Activated T-cell treated with anti-CD3 and anti-CD28 coated beads for 1 hour (primary cell): Measurements from ENCODE around the gene EIF4ENIF1.
"Not testable (repeated sequence)": the region's sequence is repeated elsewhere in the genome, so short reads cannot be mapped to it uniquely, and the experiment has no call there.

Source experiments
- DNase-seq: peaks from one replicate; pipeline ENCODE4 v3.0.0-alpha.2; 2020; ENCODE audit warnings: low read depth

EIF4ENIF1 gene, protein sequence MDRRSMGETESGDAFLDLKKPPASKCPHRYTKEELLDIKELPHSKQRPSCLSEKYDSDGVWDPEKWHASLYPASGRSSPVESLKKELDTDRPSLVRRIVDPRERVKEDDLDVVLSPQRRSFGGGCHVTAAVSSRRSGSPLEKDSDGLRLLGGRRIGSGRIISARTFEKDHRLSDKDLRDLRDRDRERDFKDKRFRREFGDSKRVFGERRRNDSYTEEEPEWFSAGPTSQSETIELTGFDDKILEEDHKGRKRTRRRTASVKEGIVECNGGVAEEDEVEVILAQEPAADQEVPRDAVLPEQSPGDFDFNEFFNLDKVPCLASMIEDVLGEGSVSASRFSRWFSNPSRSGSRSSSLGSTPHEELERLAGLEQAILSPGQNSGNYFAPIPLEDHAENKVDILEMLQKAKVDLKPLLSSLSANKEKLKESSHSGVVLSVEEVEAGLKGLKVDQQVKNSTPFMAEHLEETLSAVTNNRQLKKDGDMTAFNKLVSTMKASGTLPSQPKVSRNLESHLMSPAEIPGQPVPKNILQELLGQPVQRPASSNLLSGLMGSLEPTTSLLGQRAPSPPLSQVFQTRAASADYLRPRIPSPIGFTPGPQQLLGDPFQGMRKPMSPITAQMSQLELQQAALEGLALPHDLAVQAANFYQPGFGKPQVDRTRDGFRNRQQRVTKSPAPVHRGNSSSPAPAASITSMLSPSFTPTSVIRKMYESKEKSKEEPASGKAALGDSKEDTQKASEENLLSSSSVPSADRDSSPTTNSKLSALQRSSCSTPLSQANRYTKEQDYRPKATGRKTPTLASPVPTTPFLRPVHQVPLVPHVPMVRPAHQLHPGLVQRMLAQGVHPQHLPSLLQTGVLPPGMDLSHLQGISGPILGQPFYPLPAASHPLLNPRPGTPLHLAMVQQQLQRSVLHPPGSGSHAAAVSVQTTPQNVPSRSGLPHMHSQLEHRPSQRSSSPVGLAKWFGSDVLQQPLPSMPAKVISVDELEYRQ

DNA sequence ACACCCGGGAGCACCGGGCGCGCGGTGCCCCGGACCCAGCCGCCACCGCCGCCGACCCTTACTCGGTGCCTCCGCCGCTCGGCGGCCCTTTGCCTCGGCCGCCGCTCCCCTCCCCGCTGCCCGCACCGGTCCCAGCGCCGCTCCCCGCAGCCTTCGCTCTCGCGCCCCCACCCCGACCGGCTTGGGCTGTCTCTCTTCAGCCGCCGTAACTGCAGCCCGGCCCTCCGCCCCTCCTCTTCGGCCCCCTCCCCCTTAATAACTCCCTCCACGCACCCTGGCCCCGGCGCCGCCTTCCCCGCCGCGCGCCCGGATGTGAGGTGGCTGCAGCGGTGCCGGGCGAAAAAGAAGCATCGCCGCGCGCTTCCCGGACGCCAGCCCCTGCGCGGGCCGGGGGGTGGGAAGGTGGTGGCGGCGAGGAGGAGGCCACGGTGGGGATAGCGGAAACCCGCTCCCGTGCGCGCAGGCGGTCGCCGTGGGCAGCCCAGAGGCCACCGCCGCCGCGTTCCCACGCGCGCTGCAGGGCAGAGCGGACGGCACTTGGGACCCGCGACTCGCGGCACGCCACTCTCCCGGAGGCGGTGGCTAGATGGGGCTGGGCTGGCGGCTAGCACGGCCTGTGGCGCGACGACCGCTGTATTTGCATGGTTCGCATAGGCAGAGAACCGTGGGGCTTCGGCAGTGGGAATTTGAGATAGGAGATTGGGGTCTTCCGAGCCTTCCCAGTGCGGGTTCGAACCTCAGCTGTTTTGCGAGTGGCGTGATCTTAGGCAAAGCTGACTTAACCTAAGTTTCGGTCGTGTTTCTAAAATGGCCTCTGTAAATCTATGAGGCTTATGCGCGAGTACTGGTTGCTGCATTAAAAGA is at the start of gene EIF4ENIF1:
Gene EIF4ENIF1, minus strand, starts transcription at position 211 of the 864 bp plus-strand sequence. CDS start 1,124 bp downstream, outside the sequence.
- peak; percentile 79 for DNase-seq

DNA sequence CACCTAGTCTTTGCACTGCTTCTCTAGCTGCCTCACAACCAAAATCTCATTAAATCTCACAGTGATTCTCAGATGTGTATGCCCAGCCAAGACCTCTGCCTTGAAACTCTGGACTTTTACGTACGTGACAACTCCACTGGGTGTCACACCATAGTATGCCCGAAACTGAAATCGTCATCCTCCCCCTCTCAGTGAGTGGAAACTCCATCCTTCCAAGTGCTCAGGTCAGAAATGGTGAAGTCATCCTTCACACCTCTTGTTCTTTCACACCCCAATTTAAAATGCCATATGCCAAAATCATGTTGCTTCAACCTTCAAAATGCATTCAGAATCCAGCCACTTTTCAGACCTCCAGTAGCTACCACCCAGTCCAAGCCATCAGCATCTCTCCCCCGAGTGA is 49.2 kb upstream of the EIF4ENIF1 start:
- no peak for DNase-seq

DNA sequence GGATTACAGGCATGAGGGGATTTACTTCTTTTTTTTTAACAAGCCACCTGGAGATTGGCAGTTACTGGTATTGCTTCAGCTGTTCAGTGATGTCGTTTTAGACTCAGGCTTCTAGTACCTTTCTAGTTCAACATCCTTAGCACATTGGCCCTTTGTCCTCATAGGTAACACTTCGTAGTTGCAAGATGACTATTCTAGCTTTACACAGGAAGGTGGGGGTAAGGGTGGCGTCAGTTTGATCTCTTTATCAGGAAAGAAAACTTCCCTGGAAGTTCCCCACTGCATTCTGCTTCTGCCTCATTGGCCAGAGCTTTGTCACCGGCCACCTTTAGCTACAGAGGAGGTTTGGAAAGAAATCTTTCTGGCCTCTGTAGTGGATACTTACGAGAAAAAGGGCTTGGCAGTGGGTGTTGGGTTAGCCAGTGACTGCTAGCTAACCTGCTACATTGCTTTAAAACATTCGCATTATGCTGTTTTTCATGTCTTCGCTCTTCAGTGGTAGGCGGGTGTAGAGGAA is 47.4 kb upstream of the EIF4ENIF1 start:
- DNase-seq = no peak

DNA sequence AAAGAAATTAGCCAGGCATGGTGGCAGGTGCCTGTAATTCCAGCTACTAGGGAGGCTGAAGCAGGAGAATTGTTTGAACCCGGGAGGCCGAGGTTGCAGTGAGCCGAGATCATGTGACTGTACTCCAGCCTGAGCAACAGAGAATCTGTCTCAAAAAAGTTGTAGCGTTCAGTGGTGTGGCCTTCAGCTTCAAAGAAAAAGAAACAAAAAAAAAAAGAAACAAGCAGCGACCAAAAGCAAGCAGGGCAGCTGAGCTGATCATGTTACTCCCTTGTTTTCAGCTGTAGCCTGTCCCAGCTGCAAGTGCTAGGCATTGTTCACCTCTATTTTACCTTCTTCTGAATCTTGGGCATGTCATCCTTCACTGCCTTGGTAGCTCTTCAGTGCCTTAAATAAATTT is 43.7 kb upstream of the EIF4ENIF1 start:
- DNase-seq = no peak

DNA sequence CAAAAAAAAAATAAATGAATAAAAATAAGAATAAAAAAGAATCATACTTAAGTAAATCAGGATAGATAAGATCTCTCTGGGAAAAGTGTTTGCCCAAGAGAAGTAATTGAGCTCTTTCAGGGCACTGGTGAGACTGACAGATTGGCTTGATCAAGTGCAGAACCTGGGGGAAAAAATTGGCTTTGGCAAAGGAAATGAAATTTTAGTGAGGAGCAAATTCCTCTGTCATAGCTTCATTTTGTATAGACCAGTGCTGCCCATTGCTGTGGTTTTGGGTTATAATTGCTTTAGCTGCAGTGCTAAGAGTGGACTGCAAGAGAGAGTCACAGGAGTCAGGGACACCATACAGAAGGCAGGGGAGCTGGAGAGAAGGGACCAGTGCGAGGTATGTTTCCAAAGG is 42.4 kb upstream of the EIF4ENIF1 start:
- DNase-seq = no peak

DNA sequence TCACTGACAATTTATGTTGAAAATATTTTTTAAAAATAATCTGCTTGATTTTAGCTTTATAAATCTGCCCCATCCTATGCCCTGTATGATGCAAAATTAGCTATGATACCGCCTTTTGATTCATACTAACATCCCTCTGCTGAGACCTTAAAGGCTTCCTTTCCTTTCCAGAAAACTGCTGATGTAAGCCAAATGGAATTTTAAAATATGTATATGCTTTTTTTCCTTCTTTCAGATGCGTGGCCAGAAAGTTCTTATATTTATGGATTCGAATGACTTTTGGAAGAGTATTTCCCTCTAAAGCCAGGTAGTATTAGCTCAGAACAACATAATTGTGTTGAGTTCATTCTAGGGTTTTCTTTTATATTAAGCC is 41.2 kb upstream of the EIF4ENIF1 start:
- no peak for DNase-seq

DNA sequence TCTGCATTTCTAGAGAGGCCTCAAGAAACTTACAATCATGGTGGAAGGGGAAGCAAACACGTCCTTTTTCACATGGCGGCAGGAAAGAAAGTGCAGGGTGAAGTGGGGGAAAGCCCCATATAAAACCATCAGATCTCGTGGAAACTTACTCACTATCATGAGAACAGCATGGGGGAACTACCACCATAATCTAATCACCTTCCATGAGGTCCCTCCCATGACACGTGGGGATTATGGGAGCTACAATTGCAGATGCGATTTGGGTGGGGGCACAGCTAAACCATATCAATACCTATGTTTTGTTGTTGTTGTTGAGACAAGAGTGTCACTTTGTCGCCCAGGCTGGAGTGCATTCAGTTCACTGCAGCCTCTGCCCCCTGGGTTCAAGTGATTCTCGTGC is 36.6 kb upstream of the EIF4ENIF1 start:
- DNase-seq = no peak

DNA sequence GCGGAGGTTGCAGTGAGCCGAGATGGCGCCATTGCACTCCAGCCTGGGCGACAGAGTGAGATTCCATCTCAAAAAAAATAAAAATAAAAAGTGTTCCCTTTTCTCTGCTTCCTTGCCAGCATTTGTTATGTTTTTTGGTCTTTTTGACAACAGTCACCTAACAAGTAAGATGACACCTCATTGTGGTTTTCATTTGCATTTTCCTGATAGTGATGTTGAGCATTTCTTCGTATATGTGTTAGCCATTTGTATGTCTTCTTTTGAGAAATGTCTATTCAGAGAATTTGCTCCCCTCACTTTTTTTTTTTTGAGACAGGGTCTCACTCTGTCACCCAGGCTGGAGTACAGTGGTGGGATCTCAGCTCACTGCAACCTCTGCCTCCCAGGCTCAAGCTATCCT is 34.5 kb upstream of the EIF4ENIF1 start:
- DNase-seq = not testable (repeated sequence)

DNA sequence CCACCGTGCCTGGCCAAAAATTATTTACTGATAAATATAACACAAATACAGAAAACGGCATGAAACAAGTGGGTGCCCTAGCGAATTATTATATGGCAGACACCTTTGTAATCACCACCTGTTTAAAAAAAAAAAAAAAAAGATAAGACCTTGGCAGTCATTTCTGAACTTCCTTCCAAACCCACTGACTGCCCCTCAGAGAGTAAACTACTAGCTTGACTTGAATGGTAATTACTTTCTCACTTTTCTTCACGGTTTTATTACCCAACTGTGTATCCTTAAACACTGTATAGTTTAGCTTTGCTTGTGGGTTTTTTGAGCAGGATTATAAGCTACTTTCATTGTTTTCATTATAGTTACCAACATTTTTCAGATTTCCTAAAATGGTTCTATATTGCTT is 30.4 kb upstream of the EIF4ENIF1 start:
- no peak for DNase-seq

DNA sequence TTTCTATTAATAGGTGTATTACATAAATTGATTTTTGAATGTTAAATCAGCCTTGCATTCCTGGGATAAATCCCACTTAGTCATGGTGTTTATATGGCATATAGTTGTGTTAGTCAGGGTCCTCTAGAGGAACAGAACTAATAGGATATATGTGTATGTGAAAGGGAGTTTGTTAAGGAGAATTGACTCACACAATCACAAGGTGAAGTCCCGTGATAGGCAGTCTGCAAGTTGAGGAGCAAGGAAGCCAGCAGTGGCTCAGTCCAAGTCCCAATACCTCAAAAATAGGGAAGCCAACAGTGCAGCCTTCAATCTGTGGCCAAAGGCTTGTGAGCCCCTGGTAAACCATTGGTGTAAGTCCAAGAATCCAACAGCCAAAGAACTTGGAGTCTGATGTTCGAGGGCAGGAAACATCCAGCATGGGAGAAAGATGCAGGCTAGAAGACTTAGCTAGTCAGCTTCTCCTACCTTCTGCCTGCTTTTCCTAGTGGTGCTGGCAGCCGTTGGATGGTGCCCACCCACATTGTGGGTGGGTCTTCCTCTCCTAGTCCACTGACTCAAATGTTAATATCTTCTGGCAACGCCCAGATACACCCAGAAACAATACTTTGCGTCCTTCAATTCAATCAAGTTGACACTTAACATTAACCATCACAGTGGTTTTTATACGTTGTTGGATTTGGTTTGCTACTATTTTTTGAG is 19.6 kb upstream of the EIF4ENIF1 start:
- DNase-seq = no peak

DNA sequence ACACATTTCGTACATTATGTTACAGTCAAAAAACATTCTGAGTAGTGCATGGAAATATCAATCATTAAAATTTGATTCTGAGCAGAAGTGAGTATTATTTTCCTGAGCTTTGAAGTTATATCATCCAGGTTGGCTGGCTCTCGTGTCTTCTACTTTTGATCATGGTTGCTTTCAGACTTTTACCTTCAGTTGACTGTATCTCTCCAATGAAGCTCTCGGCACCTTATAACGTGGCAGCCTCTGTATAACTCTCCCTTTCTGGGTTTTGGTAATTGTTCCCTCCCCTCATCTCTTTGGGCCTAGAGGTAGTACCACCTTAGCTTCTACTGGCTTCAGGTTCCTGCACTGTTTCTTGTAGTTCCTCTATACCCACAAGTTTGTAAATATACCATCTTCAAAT is 18.9 kb upstream of the EIF4ENIF1 start:
- DNase-seq = no peak

DNA sequence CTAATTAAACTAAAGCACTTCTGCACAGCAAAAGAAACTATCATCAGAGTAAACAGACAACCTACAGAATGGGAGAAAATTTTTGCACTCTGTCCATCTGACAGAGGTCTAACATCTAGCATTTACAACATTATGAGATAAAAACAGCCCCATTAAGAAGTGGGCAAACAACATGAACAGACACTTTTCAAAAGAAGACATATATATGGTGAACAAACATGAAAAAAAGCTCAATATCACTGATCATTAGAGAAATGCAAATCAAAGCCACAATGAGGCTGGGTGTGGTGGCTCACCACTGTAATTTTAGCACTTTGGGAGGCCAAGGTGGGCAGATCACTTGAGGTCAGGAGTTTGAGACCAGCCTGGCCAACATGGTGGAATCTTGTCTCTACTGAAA is 17.9 kb upstream of the EIF4ENIF1 start:
- DNase-seq = not testable (repeated sequence)

DNA sequence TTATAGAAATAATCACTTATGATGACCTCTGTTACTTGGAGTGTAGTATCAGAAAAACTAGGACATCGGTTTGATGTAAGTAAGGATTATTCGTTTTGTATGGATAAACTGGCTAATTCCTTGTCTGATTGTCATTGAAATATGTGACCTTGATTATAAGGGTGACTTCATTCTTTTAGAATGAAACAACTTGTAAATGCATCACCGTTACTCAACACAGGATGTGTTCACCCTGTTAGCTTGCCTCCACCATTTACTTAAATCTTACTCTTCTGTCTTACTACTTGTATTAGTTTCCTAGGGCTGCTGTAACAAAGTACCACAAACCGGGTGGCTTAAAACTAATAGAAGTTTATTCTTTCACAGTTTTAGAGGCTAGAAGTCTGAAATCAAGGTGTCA is 14.6 kb upstream of the EIF4ENIF1 start:
- DNase-seq = no peak

DNA sequence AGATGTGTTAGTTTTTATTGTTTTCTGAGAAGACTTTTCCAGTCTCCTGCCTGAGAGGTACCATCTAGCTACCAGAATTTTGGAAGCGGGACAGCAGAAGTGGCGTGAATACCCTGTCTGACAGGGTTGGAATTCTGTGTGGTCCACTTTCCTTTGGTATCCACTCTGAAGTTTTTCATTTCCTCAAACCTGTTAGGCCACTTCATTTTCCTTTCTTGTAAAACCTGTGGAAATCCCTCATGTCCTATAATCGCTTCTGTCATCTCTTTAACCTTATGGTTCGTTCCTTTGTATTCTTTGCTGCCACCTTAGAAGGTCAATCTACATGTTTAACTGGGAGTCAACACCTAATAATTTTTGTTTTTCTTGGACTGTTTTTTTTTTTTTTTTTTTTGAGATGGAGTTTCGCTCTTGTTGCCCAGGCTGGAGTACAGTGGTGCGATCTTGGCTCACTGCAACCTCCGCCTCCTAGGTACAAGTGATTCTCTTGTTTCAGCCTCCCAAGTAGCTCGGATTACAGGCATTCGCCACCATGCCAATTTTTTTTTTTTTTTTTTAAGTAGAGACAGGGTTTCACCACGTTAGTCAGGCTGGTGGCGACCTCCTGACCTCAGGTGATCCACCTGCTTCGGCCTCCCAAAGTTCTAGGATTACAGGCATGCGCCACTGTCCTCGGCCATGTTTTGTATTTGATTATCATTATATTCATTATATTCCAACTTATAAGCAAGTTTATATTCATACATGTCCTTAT is 13.7 kb upstream of the EIF4ENIF1 start:
- no peak for DNase-seq

DNA sequence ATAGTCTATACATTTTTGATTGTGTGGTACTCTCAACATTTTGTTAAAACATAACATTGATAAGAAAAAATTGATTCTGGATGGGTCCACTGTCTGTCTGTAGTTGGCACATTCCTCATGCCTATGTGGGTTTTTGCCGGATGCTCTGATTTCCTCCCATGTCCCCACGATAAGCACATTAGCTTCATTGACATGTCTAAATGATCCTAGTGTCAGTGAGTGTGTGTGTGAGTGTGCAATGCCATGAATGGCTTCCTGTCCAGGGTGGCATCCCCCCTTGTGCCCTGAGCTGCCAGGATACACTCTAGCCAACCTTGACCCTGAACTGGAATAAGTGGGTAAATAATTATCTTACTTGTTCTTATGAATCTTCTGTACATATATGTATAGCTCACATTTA is 12.1 kb upstream of the EIF4ENIF1 start:
- DNase-seq = no peak

DNA sequence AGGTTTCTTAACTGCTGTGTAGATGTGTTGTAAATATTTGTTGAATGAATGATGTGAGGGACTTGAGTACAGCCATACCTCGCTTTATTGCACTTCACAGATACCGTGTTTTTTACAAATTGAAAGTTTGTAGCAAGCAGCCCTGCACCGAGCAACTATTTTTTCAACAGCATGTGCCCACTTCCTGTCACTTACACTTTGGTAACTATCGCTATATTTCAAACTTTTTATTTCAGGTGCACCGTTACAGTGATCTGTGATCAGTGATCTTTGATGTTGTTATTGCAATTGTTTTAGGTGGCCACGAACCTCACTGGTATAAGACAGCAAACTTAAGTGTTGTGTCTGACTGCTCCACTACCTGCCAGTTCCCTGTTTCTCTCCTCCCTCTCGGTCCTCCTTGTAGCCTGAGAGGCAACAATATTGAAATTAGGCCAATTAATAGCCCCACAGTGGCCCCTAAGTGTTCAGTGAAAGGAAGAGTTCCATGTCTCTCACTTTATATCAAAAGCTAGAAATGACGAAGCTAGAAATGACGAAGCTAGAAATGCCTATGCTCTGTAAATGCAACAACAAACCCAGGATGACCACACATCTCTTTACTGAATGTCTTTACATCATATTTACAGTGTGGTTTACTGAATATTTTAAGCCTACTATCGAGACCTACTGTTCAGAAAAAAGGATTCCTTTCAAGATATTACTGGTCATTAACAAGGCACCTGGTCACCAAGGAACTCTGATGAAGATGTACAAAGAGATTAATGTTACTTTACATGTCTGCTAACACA is 7.7 kb upstream of the EIF4ENIF1 start:
- no peak for DNase-seq

DNA sequence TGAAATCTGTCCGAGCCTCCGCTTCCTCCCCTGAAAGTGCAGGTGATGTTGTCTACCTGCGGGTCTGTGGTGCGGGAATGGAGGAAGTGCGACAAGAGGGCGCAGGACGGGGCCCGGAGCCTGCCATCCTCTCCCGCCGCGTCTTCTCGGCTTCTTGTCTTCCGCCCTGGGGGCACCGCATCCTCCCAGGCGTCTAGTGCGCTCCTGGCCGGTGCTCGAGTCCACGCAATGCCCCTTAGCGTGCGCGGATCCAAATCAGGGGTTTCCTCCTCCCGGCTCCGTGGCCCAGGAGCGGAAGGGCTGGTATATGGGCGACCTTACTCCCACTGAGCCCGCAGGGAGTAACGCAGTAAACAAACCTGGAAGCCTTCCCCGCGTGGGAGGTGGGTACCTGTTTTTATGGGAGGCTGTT is 7.1 kb upstream of the EIF4ENIF1 start:
- peak; percentile 20 for DNase-seq

DNA sequence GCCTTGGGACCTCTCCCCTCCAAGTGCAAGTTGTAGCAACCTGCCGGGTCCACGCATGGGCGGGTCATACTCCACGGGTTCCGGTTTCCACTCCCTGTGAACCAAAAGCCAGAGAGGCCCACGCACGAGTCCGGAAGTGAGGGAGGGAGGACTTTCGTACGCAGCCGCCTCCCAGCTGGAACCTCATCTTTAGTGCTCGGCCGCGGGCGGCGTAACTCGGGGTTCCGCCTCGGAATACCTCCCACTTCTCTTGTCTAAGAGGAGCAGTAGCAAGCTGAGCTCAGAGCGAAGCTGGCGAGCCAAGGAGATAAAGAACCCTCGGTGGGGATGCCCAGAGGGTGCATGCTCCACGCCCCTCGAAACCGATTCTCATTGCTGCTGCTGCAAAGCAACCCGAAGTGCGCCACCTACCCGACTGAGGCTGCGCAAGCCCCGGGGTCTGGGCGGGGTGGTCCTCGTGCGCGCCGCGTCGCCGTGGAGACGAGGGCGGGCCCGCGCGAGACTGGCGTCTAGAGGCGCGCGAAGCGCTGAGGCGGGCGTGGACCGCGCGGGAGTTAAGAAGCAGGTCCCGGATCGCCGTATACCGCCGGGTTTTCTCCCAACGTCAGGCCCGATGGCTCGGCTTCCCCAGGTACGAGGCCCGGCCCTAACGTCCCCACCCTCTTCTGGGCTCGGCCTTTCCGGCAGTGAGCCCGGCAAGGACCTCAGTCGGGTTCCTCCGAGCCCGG is 6.5 kb upstream of the EIF4ENIF1 start, which contains the start of gene SFI1:
Gene SFI1, plus strand, starts transcription at position 530 of the 728 bp plus-strand sequence. CDS start 11,749 bp downstream, outside the sequence.
- DNase-seq = peak; percentile 93

DNA sequence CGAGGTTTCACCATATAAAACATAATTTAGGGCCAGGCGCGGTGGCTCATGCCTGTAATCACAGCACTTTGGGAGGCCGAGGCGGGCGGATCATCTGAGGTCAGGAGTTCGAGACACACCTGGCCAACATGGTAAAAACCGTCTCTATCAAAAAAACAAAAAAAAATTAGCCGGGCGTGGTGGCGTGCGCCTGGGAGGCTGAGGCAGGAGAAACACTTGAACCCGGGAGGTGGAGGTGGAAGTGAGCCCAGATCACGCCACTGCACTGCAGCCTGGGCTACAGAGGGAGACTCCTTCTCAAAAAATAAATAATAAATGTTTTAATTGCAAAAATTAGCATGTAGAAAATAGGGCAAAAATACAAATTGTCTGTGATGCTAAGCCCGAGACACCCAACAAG is 5.7 kb upstream of the EIF4ENIF1 start:
- no peak for DNase-seq
